CD14-positive monocyte (primary cell): ENCODE data around the gene GIMAP5. TPM values are rescaled to one million over a fixed set of nuclear protein-coding genes. Genes with fewer than 3 reads are reported as not detected.
A peak's percentile ranks its signal among the peaks of the same experiment; 100 is the strongest.

Source experiments
- DNase-seq, 3 donors: peaks; one replicate each; pipeline ENCODE4 v3.0.0-alpha.2; 2011 to 2022
- H2AFZ ChIP-seq: 2 replicates; pipeline ENCODE4 v1.6.0; 2012; ENCODE audit warnings: mild to moderate bottlenecking, low read depth, low read length, inconsistent platforms; ENCODE audit not compliant: insufficient read depth, poor library complexity, severe bottlenecking
- H3K27ac ChIP-seq, 2 donors: 1 replicate in 1 of 2; 2 replicates in 1 of 2; pipeline ENCODE4 v1.5.1; 2012 to 2013; ENCODE audit warnings: low read length in 2 of 2, control low read depth in 1 of 2, inconsistent platforms in 1 of 2, low read depth in 1 of 2, mild to moderate bottlenecking in 1 of 2
- H3K27me3 ChIP-seq, 2 donors: one replicate each; pipeline versions ENCODE4 v1.6.0 to v1.6.1; 2011 to 2013; ENCODE audit warnings: low read length in 2 of 2; ENCODE audit not compliant: control insufficient read depth in 2 of 2, insufficient read depth in 2 of 2
- H3K36me3 ChIP-seq, 2 donors: replicated peaks in 1 of 2; 1 replicate in 1 of 2; 2 replicates in 1 of 2; pipeline versions ENCODE4 v1.5.1 to v1.6.1; 2012 to 2013; ENCODE audit warnings: low read length in 2 of 2, control low read depth in 1 of 2, inconsistent platforms in 1 of 2, mild to moderate bottlenecking in 1 of 2; ENCODE audit not compliant: insufficient read depth in 2 of 2, control insufficient read depth in 1 of 2
- H3K4me1 ChIP-seq, 2 donors: 1 replicate in 1 of 2; 2 replicates in 1 of 2; pipeline versions ENCODE4 v1.5.1 to v1.6.1; 2012 to 2013; ENCODE audit warnings: low read length in 2 of 2, control low read depth in 1 of 2, inconsistent platforms in 1 of 2, mild to moderate bottlenecking in 1 of 2, moderate library complexity in 1 of 2; ENCODE audit not compliant: insufficient read depth in 2 of 2, control insufficient read depth in 1 of 2
- H3K4me2 ChIP-seq: replicated peaks from 2 replicates; pipeline ENCODE3; 2012; ENCODE audit warnings: low read length, moderate library complexity, mild to moderate bottlenecking; ENCODE audit not compliant: poor library complexity, severe bottlenecking; ENCODE audit errors: extremely low read depth
- H3K4me3 ChIP-seq, 3 experiments: fragments of 200-600 bp in 1 of 3; sonication (generic) in 1 of 3; replicated peaks in 1 of 3; 1 replicate in 2 of 3; 2 replicates in 1 of 3; pipeline ENCODE4 v1.5.1; 2011 to 2013; ENCODE audit warnings: low read length in 3 of 3, mild to moderate bottlenecking in 3 of 3, control low read depth in 2 of 3, low read depth in 2 of 3, inconsistent platforms in 1 of 3, moderate library complexity in 1 of 3
- H3K79me2 ChIP-seq: 2 replicates; pipeline ENCODE4 v1.6.0; 2012; ENCODE audit warnings: mild to moderate bottlenecking, control low read depth, inconsistent platforms, low read length, moderate library complexity; ENCODE audit not compliant: insufficient read depth
- H3K9ac ChIP-seq: 2 replicates; pipeline ENCODE4 v1.6.0; 2017; ENCODE audit warnings: low read length, mild to moderate bottlenecking; ENCODE audit not compliant: insufficient read depth, poor library complexity, severe bottlenecking
- H3K9me3 ChIP-seq, 2 donors: replicated peaks in 1 of 2; 1 replicate in 1 of 2; 2 replicates in 1 of 2; pipeline versions ENCODE4 v1.5.1 to v1.6.1; 2012 to 2013; ENCODE audit warnings: low read length in 2 of 2, control low read depth in 1 of 2; ENCODE audit not compliant: control insufficient read depth in 1 of 2, insufficient read depth in 1 of 2
- H4K20me1 ChIP-seq: 2 replicates; pipeline ENCODE4 v1.6.0; 2012; ENCODE audit warnings: mild to moderate bottlenecking, low read length, control low read depth, moderate library complexity; ENCODE audit not compliant: insufficient read depth
- H3K27ac Mint-ChIP-seq, 7 donors: one replicate each; pipeline ENCODE4 v1.8.0; 2020; ENCODE audit warnings: mild to moderate bottlenecking in 7 of 7, mixed read lengths in 7 of 7, moderate library complexity in 6 of 7, inconsistent platforms in 2 of 7
- H3K27me3 Mint-ChIP-seq, 3 donors: one replicate each; pipeline ENCODE4 v1.8.0; 2021 to 2022; ENCODE audit warnings: low read depth in 3 of 3, mild to moderate bottlenecking in 3 of 3, mixed read lengths in 3 of 3, moderate library complexity in 3 of 3, inconsistent platforms in 1 of 3
- H3K36me3 Mint-ChIP-seq, 2 donors: one replicate each; pipeline ENCODE4 v1.8.0; 2020; ENCODE audit warnings: mixed read lengths in 2 of 2, inconsistent platforms in 1 of 2, mild to moderate bottlenecking in 1 of 2
- H3K4me1 Mint-ChIP-seq: one replicate; pipeline ENCODE4 v1.8.0; 2020; ENCODE audit warnings: mild to moderate bottlenecking, mixed read lengths
- H3K4me3 Mint-ChIP-seq, 2 donors: one replicate each; pipeline ENCODE4 v1.8.0; 2020; ENCODE audit warnings: mild to moderate bottlenecking in 2 of 2, mixed read lengths in 2 of 2, moderate library complexity in 1 of 2
- H3K9me3 Mint-ChIP-seq, 7 donors: one replicate each; pipeline ENCODE4 v1.8.0; 2020 to 2022; ENCODE audit warnings: mixed read lengths in 7 of 7, mild to moderate bottlenecking in 6 of 7, moderate library complexity in 6 of 7, inconsistent platforms in 2 of 7
- CTCF ChIP-seq: fragments of 200-600 bp; IDR thresholded peaks from one replicate; pipeline ENCODE4 v1.8.0; 2022; ENCODE audit warnings: antibody characterized with exemption, mild to moderate bottlenecking
- WGBS: methylation state at CpG from one replicate; pipeline ENCODE4 v1.1.5; 2013; ENCODE audit warnings: missing lambda C conversion rate; ENCODE audit not compliant: insufficient coverage; 5-methylcytosine and 5-hydroxymethylcytosine counted together
- intact Hi-C, 2 donors: fragments of 100-400 bp; cut with micrococcal nuclease; formaldehyde crosslinking; loops; one replicate each; pipeline versions ENCODE4 v1.15.0 to v1.15.1; 2023
- polyA plus RNA-seq, 3 donors: library from polyadenylated mRNA; depleted of rRNA in 1 of 3; unstranded in 2 of 3; stranded (reverse) in 1 of 3; fragments of 300-500 nt in 2 of 3; fragments of >200 nt in 1 of 3; fragmentation: Illumina TruSeq in 2 of 3; gene quantifications; 1 replicate in 2 of 3; 2 replicates in 1 of 3; pipeline ENCODE4 v1.2.3, GENCODE V29; 2012 to 2021

GIMAP5 gene
- polyA plus RNA-seq, 3 donors: 13.4 to 17.1 (median 14.4) TPM

GRCh38 chr7:150732786-150733481 lies 4.3 kb upstream of the GIMAP5 start:
- DNase-seq: no peak
- Histone ChIP-seq H3K27me3 (no peaks in the 10 kb centered on the region), H3K9ac (no peak overlapping the region), H3K4me2 (no peak overlapping the region), H3K4me3 (no peak overlapping the region), H2AFZ (no peak overlapping the region), H3K79me2 (peaks cover 9% of the 10 kb centered on the region), H3K4me1 (peaks cover 6 to 17% of the 10 kb centered on the region in 2 donors), H3K9me3 (no peaks in the 10 kb centered on the region), H4K20me1 (peaks cover 4% of the 10 kb centered on the region), H3K36me3 (no peaks in the 10 kb centered on the region), H3K27ac (no peak overlapping the region)
- Mint-ChIP-seq H3K4me1 (peaks cover 24% of the 10 kb centered on the region), H3K36me3 (no peaks in the 10 kb centered on the region), H3K4me3 (no peak overlapping the region), H3K27me3 (peaks cover 0 to 2% (median 0%) of the 10 kb centered on the region in 3 donors), H3K9me3 (peaks cover 3 to 9% (median 5%) of the 10 kb centered on the region in 7 donors), H3K27ac (no peak overlapping the region)
- WGBS: 100% methylated on average over 2 of the region's 5 CpGs
- intact Hi-C loops: no loop called here
- no peak for TF ChIP-seq CTCF

- Mint-ChIP-seq H3K27me3 (peaks cover 0 to 2% (median 0%) of the 10 kb centered on the region in 3 donors), H3K36me3 (peaks cover 0 to under 1% of the 10 kb centered on the region in 2 donors), H3K9me3 (peaks cover 0 to 3% (median 2%) of the 10 kb centered on the region in 7 donors), H3K27ac (peak overlapping the region in 1 of 7 donors; percentile 37), H3K4me1 (peaks cover 31% of the 10 kb centered on the region), H3K4me3 (no peak overlapping the region)
- H3K79me2 ChIP-seq: peaks cover 15% of the 10 kb centered on the region
- intact Hi-C loops: no loop called here
- TF ChIP-seq CTCF: no peak
- no peaks in the 10 kb centered on the region for H3K27me3 ChIP-seq
- no peak overlapping the region for H3K4me3 ChIP-seq
- no peak overlapping the region for H2AFZ ChIP-seq
- peaks cover 12 to 24% of the 10 kb centered on the region in 2 donors for H3K4me1 ChIP-seq
- WGBS: no CpG with 5 or more reads among the region's 5 CpGs
- no peaks in the 10 kb centered on the region for H3K36me3 ChIP-seq
- H3K9me3 ChIP-seq: no peaks in the 10 kb centered on the region
- H4K20me1 ChIP-seq: peaks cover 10% of the 10 kb centered on the region
- no peak overlapping the region for H3K4me2 ChIP-seq
- no peak overlapping the region for H3K27ac ChIP-seq
- no peak overlapping the region for H3K9ac ChIP-seq
- no peak for DNase-seq
Observed at GRCh38 chr7:150733482-150734095, 3.6 kb upstream of the GIMAP5 start.
